Right atrium auricular region (tissue), 2 donors: ENCODE measurements around the gene TAS1R1. TPM values are rescaled to one million over a fixed set of nuclear protein-coding genes. Genes with fewer than 3 reads are reported as not detected.

Experiments
- DNase-seq: peaks from one replicate; pipeline ENCODE4 v3.0.0-alpha.2; 2019; ENCODE audit warnings: low spot score
- H3K27ac ChIP-seq, 2 donors: fragments of 200-600 bp; sonication (generic); 1 replicate in 1 of 2; 2 replicates in 1 of 2; pipeline ENCODE4 v1.5.1; 2016 to 2019
- H3K27me3 ChIP-seq, 2 donors: fragments of 200-600 bp; sonication (generic); one replicate each; pipeline versions ENCODE4 v1.5.1 to v1.6.0; 2017 to 2019
- H3K36me3 ChIP-seq: fragments of 200-600 bp; sonication (generic); one replicate; pipeline ENCODE4 v1.5.1; 2016
- H3K4me1 ChIP-seq, 2 donors: fragments of 200-600 bp; sonication (generic); one replicate each; pipeline versions ENCODE4 v1.5.1 to v1.6.0; 2017 to 2019
- H3K4me3 ChIP-seq, 2 donors: fragments of 200-600 bp; sonication (generic); 1 replicate in 1 of 2; 2 replicates in 1 of 2; pipeline ENCODE4 v1.5.1; 2017 to 2019; ENCODE audit warnings: mild to moderate bottlenecking in 1 of 2, moderate library complexity in 1 of 2
- H3K9me3 ChIP-seq, 2 donors: fragments of 200-600 bp; sonication (generic); one replicate each; pipeline ENCODE4 v1.5.1; 2019
- total RNA-seq, 2 donors: library from RNA; depleted of rRNA; stranded (reverse); fragments of >200 nt; gene quantifications; one replicate each; pipeline ENCODE4 v1.1.0, GENCODE V29; 2016
- TF ChIP-seq, protein P1 (sequence below), 2 donors: fragments of 200-600 bp; sonication (generic); IDR thresholded peaks; one replicate each; pipeline ENCODE4 v1.5.1; 2019; ENCODE audit warnings: antibody characterized with exemption in 2 of 2

Gene TAS1R1
- total RNA-seq, 2 donors from 2014 or later = not detected

DNA sequence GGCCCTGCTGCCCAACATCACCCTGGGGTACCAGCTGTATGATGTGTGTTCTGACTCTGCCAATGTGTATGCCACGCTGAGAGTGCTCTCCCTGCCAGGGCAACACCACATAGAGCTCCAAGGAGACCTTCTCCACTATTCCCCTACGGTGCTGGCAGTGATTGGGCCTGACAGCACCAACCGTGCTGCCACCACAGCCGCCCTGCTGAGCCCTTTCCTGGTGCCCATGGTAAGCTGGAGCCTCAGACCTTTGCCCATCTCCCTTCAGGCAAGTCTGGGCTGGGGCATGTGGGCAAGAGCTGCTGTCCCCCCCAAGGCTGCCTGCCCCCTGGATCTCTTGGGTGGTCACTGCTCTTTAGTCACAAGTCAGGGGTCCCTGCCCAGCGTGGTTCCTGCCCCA is 15.9 kb downstream of the TAS1R1 start:
- Histone ChIP-seq H3K9me3 (no peaks in the 10 kb centered on the region), H3K27ac (no peak overlapping the region), H3K36me3 (no peaks in the 10 kb centered on the region), H3K4me1 (no peaks in the 10 kb centered on the region), H3K27me3 (no peaks in the 10 kb centered on the region), H3K4me3 (no peak overlapping the region)
- TF ChIP-seq, protein P1, sequence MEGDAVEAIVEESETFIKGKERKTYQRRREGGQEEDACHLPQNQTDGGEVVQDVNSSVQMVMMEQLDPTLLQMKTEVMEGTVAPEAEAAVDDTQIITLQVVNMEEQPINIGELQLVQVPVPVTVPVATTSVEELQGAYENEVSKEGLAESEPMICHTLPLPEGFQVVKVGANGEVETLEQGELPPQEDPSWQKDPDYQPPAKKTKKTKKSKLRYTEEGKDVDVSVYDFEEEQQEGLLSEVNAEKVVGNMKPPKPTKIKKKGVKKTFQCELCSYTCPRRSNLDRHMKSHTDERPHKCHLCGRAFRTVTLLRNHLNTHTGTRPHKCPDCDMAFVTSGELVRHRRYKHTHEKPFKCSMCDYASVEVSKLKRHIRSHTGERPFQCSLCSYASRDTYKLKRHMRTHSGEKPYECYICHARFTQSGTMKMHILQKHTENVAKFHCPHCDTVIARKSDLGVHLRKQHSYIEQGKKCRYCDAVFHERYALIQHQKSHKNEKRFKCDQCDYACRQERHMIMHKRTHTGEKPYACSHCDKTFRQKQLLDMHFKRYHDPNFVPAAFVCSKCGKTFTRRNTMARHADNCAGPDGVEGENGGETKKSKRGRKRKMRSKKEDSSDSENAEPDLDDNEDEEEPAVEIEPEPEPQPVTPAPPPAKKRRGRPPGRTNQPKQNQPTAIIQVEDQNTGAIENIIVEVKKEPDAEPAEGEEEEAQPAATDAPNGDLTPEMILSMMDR (IDR thresholded peaks at IDR 0.05) = no peak
- no peak for DNase-seq

DNA sequence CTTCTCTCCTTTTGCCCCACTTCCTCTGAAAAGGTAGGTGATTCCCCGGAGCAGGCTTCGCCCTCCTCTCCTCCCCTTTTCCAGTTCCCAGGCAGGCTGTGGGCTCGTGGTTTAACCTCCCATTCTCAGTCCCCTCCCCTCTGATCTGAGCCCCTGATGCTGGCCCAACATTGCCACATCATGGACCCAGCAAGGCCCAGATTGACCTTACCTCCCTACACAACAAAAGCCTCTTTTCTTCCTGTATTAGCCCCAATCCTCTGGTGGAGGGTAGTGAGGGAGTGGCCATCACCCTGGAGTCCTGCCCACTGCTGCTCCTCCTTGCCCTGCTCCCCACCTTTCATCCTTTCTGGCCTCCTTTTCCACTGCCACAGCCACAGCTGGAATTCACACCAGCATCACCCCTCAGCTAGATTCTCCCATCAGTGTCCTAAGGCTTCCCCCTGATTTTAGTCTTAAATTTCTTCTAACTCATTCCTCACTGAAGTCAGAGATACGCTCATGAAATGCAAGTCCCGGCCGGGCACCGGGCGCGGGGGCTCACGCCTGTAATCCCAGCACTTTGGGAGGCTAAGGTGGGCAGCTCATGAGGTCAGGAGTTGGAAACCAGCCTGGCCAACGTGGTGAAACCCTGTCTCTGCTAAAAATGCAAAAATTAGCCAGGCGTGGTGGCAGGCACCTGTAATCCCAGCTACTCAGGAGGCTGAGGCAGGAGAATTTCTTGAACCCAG is 17.7 kb downstream of the TAS1R1 start:
- Histone ChIP-seq H3K27me3 (no peaks in the 10 kb centered on the region), H3K9me3 (no peaks in the 10 kb centered on the region), H3K27ac (no peak overlapping the region), H3K36me3 (no peaks in the 10 kb centered on the region), H3K4me1 (no peaks in the 10 kb centered on the region), H3K4me3 (no peak overlapping the region)
- TF ChIP-seq, protein P1 (IDR thresholded peaks at IDR 0.05) = no peak
- no peak for DNase-seq

DNA sequence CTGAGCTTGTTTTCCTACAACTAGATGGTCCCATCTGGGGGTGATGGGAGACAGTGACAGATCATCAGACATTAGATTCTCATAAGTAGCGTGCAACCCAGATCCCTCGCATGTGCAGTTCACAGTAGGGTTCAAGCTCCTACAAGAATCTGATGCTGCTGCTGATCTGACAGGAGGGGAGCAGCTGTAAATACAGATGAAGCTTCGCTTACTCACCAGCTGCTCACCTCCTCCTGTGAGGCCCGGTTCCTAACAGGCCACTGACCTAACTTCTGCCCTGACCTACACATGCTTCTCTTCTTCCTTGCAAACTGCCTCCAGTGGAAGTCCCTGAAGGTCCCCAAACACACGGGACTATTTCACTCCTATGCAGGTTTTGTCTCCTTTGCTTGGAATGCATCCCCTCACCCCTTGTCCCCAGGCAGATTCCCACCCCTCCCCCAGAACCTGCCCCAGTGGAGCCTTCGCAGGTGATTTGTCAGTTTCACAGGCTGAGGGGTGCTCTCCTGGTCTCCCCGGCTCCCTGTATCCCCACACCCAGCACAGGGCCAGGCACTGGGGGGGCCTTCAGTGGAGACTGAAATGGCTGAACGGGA is 19.0 kb downstream of the TAS1R1 start:
- DNase-seq = no peak
- Histone ChIP-seq H3K27ac (no peak overlapping the region), H3K27me3 (no peaks in the 10 kb centered on the region), H3K4me3 (no peak overlapping the region), H3K9me3 (no peaks in the 10 kb centered on the region), H3K4me1 (peaks cover 0 to 6% of the 10 kb centered on the region in 2 donors), H3K36me3 (no peaks in the 10 kb centered on the region)
- TF ChIP-seq, protein P1 (IDR thresholded peaks at IDR 0.05) = no peak

DNA sequence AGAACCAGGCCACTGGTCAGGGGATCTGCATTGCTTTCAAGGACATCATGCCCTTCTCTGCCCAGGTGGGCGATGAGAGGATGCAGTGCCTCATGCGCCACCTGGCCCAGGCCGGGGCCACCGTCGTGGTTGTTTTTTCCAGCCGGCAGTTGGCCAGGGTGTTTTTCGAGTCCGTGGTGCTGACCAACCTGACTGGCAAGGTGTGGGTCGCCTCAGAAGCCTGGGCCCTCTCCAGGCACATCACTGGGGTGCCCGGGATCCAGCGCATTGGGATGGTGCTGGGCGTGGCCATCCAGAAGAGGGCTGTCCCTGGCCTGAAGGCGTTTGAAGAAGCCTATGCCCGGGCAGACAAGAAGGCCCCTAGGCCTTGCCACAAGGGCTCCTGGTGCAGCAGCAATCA is 19.7 kb downstream of the TAS1R1 start:
- Histone ChIP-seq H3K9me3 (no peaks in the 10 kb centered on the region), H3K36me3 (no peaks in the 10 kb centered on the region), H3K27ac (no peak overlapping the region), H3K27me3 (no peaks in the 10 kb centered on the region), H3K4me1 (peaks cover 0 to 11% of the 10 kb centered on the region in 2 donors), H3K4me3 (no peak overlapping the region)
- TF ChIP-seq, protein P1 (IDR thresholded peaks at IDR 0.05) = no peak
- DNase-seq = no peak

DNA sequence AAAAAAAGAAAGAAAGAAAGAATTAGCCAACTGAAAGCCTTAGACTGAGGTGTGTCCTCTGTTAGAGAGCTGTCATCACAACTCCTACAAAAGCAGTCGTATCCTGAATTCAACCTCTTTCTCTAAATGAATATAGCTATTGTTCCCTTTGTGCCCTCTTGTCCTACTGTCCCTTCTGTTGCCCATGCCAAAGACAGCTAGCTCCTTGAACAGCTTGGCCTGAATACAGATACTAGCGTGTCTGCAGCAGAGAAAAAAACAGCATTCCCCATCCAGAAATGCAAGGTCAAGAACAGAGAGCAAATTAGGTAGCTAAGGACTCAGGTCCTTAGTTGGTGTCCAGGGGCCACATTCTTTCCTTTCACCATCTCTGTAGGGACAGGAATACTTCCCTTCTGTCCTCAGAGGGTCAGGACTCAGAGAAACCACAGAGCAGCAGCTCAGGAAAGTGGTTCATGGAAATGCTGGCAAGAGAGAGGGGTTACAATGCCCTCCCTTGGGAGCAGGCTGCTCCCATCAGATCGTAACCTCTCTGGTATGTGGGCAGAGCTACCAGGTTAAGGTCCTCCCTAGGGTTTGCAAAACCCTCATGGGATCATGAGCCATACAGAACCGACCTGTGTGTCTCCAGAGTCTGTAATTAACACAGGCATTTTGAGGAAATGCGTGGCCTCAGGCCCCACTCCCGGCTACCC is 22.9 kb downstream of the TAS1R1 start:
- H3K27me3 ChIP-seq = no peaks in the 10 kb centered on the region
- no peaks in the 10 kb centered on the region for H3K9me3 ChIP-seq
- peaks cover 0 to 34% of the 10 kb centered on the region in 2 donors for H3K4me1 ChIP-seq
- TF ChIP-seq, protein P1 (IDR thresholded peaks at IDR 0.05) = no peak
- DNase-seq = no peak
- H3K27ac ChIP-seq = peak overlapping the region; percentile 35 to 96
- no peaks in the 10 kb centered on the region for H3K36me3 ChIP-seq
- no peak overlapping the region for H3K4me3 ChIP-seq
